BLaER1 (cell line): ENCODE data around the gene ATG7.

Experiments used
- H3K27ac ChIP-seq: shearing (Covaris generic); formaldehyde crosslinking; 2 replicates; pipeline ENCODE4 v1.8.1; 2022
- H3K27me3 ChIP-seq: shearing (Covaris generic); formaldehyde crosslinking; 2 replicates; pipeline ENCODE4 v1.8.1; 2022
- H3K36me3 ChIP-seq: shearing (Covaris generic); formaldehyde crosslinking; 2 replicates; pipeline ENCODE4 v1.8.1; 2022
- H3K4me1 ChIP-seq: shearing (Covaris generic); formaldehyde crosslinking; 2 replicates; pipeline ENCODE4 v1.8.1; 2022
- H3K4me2 ChIP-seq: shearing (Covaris generic); formaldehyde crosslinking; 2 replicates; pipeline ENCODE4 v1.8.1; 2022
- H3K4me3 ChIP-seq: shearing (Covaris generic); formaldehyde crosslinking; 2 replicates; pipeline ENCODE4 v1.8.1; 2022
- H3K9ac ChIP-seq: shearing (Covaris generic); formaldehyde crosslinking; 2 replicates; pipeline ENCODE4 v1.8.1; 2022
- H3K9me3 ChIP-seq: shearing (Covaris generic); formaldehyde crosslinking; 2 replicates; pipeline ENCODE4 v1.8.1; 2022
- H4K20me1 ChIP-seq: shearing (Covaris generic); formaldehyde crosslinking; 2 replicates; pipeline ENCODE4 v1.8.1; 2022
- Cebpa-rat ChIP-seq: shearing (Covaris generic); IDR thresholded peaks from 2 replicates; pipeline ENCODE4 v1.8.1; 2022

Gene ATG7

GRCh38 chr3:11534793-11535101 is 262.6 kb downstream of the ATG7 start:
- no peak overlapping the region for H3K27ac ChIP-seq
- H3K27me3 ChIP-seq = no peaks in the 10 kb centered on the region
- no peak overlapping the region for H3K4me3 ChIP-seq
- H3K9ac ChIP-seq = no peak overlapping the region
- no peaks in the 10 kb centered on the region for H3K9me3 ChIP-seq
- no peak overlapping the region for H3K4me2 ChIP-seq
- H3K4me1 ChIP-seq = peaks cover 11% of the 10 kb centered on the region; the same call in 1 of the 2 replicates
- TF ChIP-seq Cebpa-rat = no peak
- no peaks in the 10 kb centered on the region for H3K36me3 ChIP-seq
- H4K20me1 ChIP-seq = no peaks in the 10 kb centered on the region

GRCh38 chr3:11535243-11535960 is 263.2 kb downstream of the ATG7 start:
- no peak overlapping the region for H3K4me3 ChIP-seq
- no peaks in the 10 kb centered on the region for H3K9me3 ChIP-seq
- no peak overlapping the region for H3K9ac ChIP-seq
- H4K20me1 ChIP-seq = no peaks in the 10 kb centered on the region
- no peak overlapping the region for H3K4me2 ChIP-seq
- H3K36me3 ChIP-seq = no peaks in the 10 kb centered on the region
- H3K4me1 ChIP-seq = peaks cover 11% of the 10 kb centered on the region; the same call in 1 of the 2 replicates
- H3K27ac ChIP-seq = no peak overlapping the region
- TF ChIP-seq Cebpa-rat = no peak
- H3K27me3 ChIP-seq = no peaks in the 10 kb centered on the region

GRCh38 chr3:11536132-11536935 is 264.1 kb downstream of the ATG7 start:
- no peaks in the 10 kb centered on the region for H3K36me3 ChIP-seq
- H3K27me3 ChIP-seq = no peaks in the 10 kb centered on the region
- no peaks in the 10 kb centered on the region for H3K9me3 ChIP-seq
- H3K4me3 ChIP-seq = no peak overlapping the region
- H3K4me2 ChIP-seq = no peak overlapping the region
- TF ChIP-seq Cebpa-rat = no peak
- H4K20me1 ChIP-seq = no peaks in the 10 kb centered on the region
- H3K9ac ChIP-seq = no peak overlapping the region
- H3K27ac ChIP-seq = no peak overlapping the region
- H3K4me1 ChIP-seq = peaks cover 11% of the 10 kb centered on the region; the same call in 1 of the 2 replicates

GRCh38 chr3:11536936-11537612 is 264.9 kb downstream of the ATG7 start:
- H3K27me3 ChIP-seq = no peaks in the 10 kb centered on the region
- no peak overlapping the region for H3K9ac ChIP-seq
- H4K20me1 ChIP-seq = no peaks in the 10 kb centered on the region
- no peaks in the 10 kb centered on the region for H3K36me3 ChIP-seq
- H3K4me1 ChIP-seq = peaks cover 11% of the 10 kb centered on the region; the same call in 1 of the 2 replicates
- TF ChIP-seq Cebpa-rat = no peak
- H3K4me2 ChIP-seq = no peak overlapping the region
- no peaks in the 10 kb centered on the region for H3K9me3 ChIP-seq
- no peak overlapping the region for H3K27ac ChIP-seq
- H3K4me3 ChIP-seq = no peak overlapping the region

- H3K9me3 ChIP-seq = no peaks in the 10 kb centered on the region
- H3K4me1 ChIP-seq = peaks cover 11% of the 10 kb centered on the region; the same call in 1 of the 2 replicates
- no peak overlapping the region for H3K4me3 ChIP-seq
- no peak overlapping the region for H3K9ac ChIP-seq
- H3K4me2 ChIP-seq = no peak overlapping the region
- no peaks in the 10 kb centered on the region for H3K36me3 ChIP-seq
- H4K20me1 ChIP-seq = 0 out of 2 replicates have a peak, but pooled peaks cover 3% of the 10 kb centered on the region
- no peaks in the 10 kb centered on the region for H3K27me3 ChIP-seq
- no peak for TF ChIP-seq Cebpa-rat
- no peak overlapping the region for H3K27ac ChIP-seq
Observed at GRCh38 chr3:11538581-11538980, 266.4 kb downstream of the ATG7 start.

DNA sequence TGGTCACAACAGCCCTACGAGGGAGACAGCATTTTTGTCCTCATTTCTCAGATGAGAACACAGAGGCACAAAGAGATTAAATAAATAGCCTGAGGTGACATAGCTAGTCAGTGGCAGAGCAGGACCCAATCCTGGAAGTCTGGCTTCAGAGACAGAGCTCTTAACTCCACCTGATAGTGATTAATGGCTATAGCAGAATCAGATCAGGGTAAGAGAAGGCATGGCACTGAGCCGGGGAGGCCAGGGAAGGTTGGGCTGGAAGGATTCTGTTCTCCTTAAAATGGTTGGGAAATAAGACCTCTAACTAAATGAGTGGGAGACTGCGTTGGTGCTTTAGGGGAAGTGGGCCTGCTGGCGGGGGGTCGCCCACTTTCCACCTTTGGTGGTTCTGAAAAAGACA is 267.0 kb downstream of the ATG7 start:
- H3K4me1 ChIP-seq = peaks cover 16% of the 10 kb centered on the region

GRCh38 chr3:11539677-11540076 is 267.5 kb downstream of the ATG7 start:
- peaks cover 20% of the 10 kb centered on the region for H3K4me1 ChIP-seq
- H3K27me3 ChIP-seq = no peaks in the 10 kb centered on the region
- no peak overlapping the region for H3K9ac ChIP-seq
- TF ChIP-seq Cebpa-rat = no peak
- H3K27ac ChIP-seq = no peak overlapping the region
- H4K20me1 ChIP-seq = 0 out of 2 replicates have a peak, but pooled peaks cover 4% of the 10 kb centered on the region
- H3K9me3 ChIP-seq = no peaks in the 10 kb centered on the region
- H3K4me2 ChIP-seq = no peak overlapping the region
- H3K36me3 ChIP-seq = no peaks in the 10 kb centered on the region
- no peak overlapping the region for H3K4me3 ChIP-seq

More for the DNA sequence above, 267.0 kb downstream of the ATG7 start:
- H3K9ac ChIP-seq = no peak overlapping the region
- H3K27ac ChIP-seq = no peak overlapping the region
- no peaks in the 10 kb centered on the region for H3K36me3 ChIP-seq
- H3K4me2 ChIP-seq = no peak overlapping the region
- no peaks in the 10 kb centered on the region for H3K9me3 ChIP-seq
- H4K20me1 ChIP-seq = 0 out of 2 replicates have a peak, but pooled peaks cover 4% of the 10 kb centered on the region
- no peak for TF ChIP-seq Cebpa-rat
- H3K27me3 ChIP-seq = no peaks in the 10 kb centered on the region
- H3K4me3 ChIP-seq = no peak overlapping the region

- no peak overlapping the region for H3K4me3 ChIP-seq
- H3K27ac ChIP-seq = no peak overlapping the region
- no peaks in the 10 kb centered on the region for H3K27me3 ChIP-seq
- peaks cover 24% of the 10 kb centered on the region for H3K4me1 ChIP-seq
- H3K9ac ChIP-seq = no peak overlapping the region
- no peak overlapping the region for H3K4me2 ChIP-seq
- H3K36me3 ChIP-seq = no peaks in the 10 kb centered on the region
- no peaks in the 10 kb centered on the region for H3K9me3 ChIP-seq
- no peak for TF ChIP-seq Cebpa-rat
- 0 out of 2 replicates have a peak, but pooled peaks cover 4% of the 10 kb centered on the region for H4K20me1 ChIP-seq
Observed at GRCh38 chr3:11541321-11542303, 269.4 kb downstream of the ATG7 start.

- Histone ChIP-seq H3K36me3 (no peaks in the 10 kb centered on the region), H3K9me3 (no peaks in the 10 kb centered on the region), H3K4me1 (peaks cover 16% of the 10 kb centered on the region), H3K9ac (no peak overlapping the region), H3K27ac (no peak overlapping the region), H3K4me3 (no peak overlapping the region), H3K4me2 (no peak overlapping the region), H4K20me1 (0 out of 2 replicates have a peak, but pooled peaks cover 4% of the 10 kb centered on the region), H3K27me3 (no peaks in the 10 kb centered on the region)
- TF ChIP-seq Cebpa-rat = no peak
Observed at GRCh38 chr3:11542551-11542950, 270.4 kb downstream of the ATG7 start.
